Measurements from ENCODE around the gene NEURL2. TPM values are rescaled to one million over a fixed set of nuclear protein-coding genes. Genes with fewer than 3 reads are reported as not detected.

Gene NEURL2
- total RNA-seq, 1 donor from 2014 or later: 6.9 TPM

DNA sequence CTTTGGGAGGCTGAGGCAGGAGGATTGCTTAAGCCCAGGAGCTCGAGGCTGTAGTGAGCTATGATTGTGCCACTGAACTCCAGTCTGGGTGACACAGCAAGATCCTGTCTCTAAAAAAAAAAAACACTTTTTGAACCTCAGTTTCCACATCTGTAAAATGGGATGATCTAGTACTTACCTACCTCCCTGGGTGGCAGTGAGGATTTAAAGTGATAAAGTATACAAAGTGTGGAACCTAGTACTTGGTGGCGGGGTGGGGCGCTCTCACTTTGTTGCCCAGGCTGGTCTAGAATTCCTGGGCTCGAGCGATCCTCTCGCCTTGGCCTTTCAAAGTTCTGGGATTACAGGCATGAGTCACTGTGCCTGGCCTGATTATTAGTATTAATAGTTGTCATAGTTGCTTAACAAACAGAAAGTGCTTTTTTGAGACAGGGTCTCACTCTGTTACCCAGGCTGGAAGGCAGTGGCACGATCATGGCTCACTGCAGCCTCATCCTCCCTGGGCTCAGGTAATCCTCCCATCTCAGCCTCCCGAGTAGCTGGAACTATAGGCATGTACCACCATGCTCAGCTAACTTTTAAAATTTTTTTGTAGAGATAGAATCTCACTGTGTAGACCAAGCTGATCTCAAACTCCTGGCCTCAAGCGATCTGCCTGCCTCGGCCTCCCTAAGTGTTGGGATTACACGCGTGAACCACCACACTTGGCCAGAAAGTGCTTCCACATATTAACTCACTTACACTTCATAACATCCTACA, 27.9 kb upstream of the NEURL2 start:
- no peak for TF ChIP-seq CTCF (conservative IDR thresholded peaks at IDR 0.05; ENCODE audit: low read depth, low read length)
- no peak for DNase-seq (ENCODE audit: low read depth)
- H3K4me3 ChIP-seq (ENCODE audit: low read depth, low read length): no peak overlapping the region

GRCh38 chr20:45918182-45918737, 27.3 kb upstream of the NEURL2 start:
- H3K4me3 ChIP-seq (ENCODE audit: low read depth, low read length): no peak overlapping the region
- DNase-seq (ENCODE audit: low read depth): no peak
- no peak for TF ChIP-seq CTCF (conservative IDR thresholded peaks at IDR 0.05; ENCODE audit: low read depth, low read length)

DNA sequence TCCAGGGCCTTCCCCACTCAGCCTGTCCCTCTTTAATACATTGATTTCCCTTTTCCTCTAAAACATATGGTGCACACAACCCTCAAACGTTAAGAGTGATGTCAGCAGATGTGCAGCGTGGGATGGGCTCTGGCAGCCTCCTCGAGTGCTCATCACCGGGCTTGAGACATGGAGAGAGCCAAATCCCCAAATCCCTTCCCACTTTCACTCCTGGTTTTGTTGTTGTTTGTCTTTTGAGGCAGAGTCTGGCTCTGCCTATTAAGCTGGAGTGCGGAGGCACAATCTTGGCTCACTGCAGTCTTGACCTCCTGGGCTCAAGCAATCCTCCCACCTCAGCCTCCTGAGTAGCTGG, 26.8 kb upstream of the NEURL2 start:
- DNase-seq (ENCODE audit: low read depth): no peak
- no peak overlapping the region for H3K4me3 ChIP-seq (ENCODE audit: low read depth, low read length)
- no peak for TF ChIP-seq CTCF (conservative IDR thresholded peaks at IDR 0.05; ENCODE audit: low read depth, low read length)

- H3K4me3 ChIP-seq (ENCODE audit: low read depth, low read length): no peak overlapping the region
- TF ChIP-seq CTCF (conservative IDR thresholded peaks at IDR 0.05; ENCODE audit: low read depth, low read length): no peak
- no peak for DNase-seq (ENCODE audit: low read depth)
These were observed 22.1 kb upstream of the NEURL2 start for GRCh38 chr20:45913116-45913515.

DNA sequence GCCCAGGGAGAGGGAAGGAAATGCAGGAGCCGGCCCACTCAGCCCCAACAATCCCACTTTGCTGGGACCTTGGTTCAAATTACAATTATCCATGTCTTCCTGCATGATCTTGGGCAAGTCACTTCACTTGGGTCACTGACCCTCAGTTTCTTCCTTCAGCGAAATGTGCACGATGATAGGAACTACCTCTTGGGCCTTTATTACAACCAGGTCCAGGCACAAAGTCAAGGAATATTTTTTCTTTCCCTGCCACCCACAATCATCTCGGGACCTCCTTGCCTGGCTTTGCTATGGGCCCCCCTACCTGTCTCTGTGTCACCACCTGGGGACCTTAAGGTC, 21.3 kb upstream of the NEURL2 start:
- peak overlapping the region; percentile 52 for H3K4me3 ChIP-seq (ENCODE audit: low read depth, low read length)
- DNase-seq (ENCODE audit: low read depth): no peak
- TF ChIP-seq CTCF (conservative IDR thresholded peaks at IDR 0.05; ENCODE audit: low read depth, low read length): no peak

GRCh38 chr20:45911486-45912343, 20.7 kb upstream of the NEURL2 start, which contains the start of gene PLTP:
Gene PLTP (minus strand): TSS chr20:45912155. CDS start chr20:45911452, 703 bp downstream.
- no peak for TF ChIP-seq CTCF (conservative IDR thresholded peaks at IDR 0.05; ENCODE audit: low read depth, low read length)
- DNase-seq (ENCODE audit: low read depth): no peak
- peak within 1 kb of the TSS; percentile 52 for H3K4me3 ChIP-seq (ENCODE audit: low read depth, low read length)
